COLO668 (cell line): ENCODE data around the gene ADAM33.

Experiments used
- DNase-seq: peaks from one replicate; lab custom pipeline; 2025; ENCODE audit not compliant: unreplicated experiment; lab: John Stamatoyannopoulos, UW

The ADAM33 gene

GRCh38 chr20:3687655-3688054 is 5.8 kb upstream of the ADAM33 start:
- no peak for DNase-seq

- no peak for DNase-seq
Measured at GRCh38 chr20:3686867-3687321, 5.1 kb upstream of the ADAM33 start.

- DNase-seq = no peak
Measured at GRCh38 chr20:3686421-3686820, 4.6 kb upstream of the ADAM33 start.

GRCh38 chr20:3685341-3685740 is 3.5 kb upstream of the ADAM33 start:
- DNase-seq = no peak

- no peak for DNase-seq
Measured at GRCh38 chr20:3681352-3681930, 369 bp downstream of the ADAM33 start.

- no peak for DNase-seq
Measured at GRCh38 chr20:3680701-3681351, 984 bp downstream of the ADAM33 start.

GRCh38 chr20:3679749-3680700 is 1.8 kb downstream of the ADAM33 start:
- no peak for DNase-seq

GRCh38 chr20:3678856-3679720 is 2.7 kb downstream of the ADAM33 start:
- no peak for DNase-seq

GRCh38 chr20:3678198-3678597 is 3.6 kb downstream of the ADAM33 start:
- no peak for DNase-seq

- DNase-seq = no peak
Measured at GRCh38 chr20:3677733-3678132, 4.1 kb downstream of the ADAM33 start.

GRCh38 chr20:3674995-3675900 is 6.6 kb downstream of the ADAM33 start:
- DNase-seq = no peak

- DNase-seq = no peak
Measured at GRCh38 chr20:3674447-3674846, 7.4 kb downstream of the ADAM33 start.

GRCh38 chr20:3673221-3674070 is 8.4 kb downstream of the ADAM33 start:
- no peak for DNase-seq

- DNase-seq = peak; percentile 35
Measured at GRCh38 chr20:3672547-3673171, 9.2 kb downstream of the ADAM33 start.

GRCh38 chr20:3671986-3672546 is 9.7 kb downstream of the ADAM33 start:
- DNase-seq = no peak

- no peak for DNase-seq
Measured at GRCh38 chr20:3670945-3671344, 10.9 kb downstream of the ADAM33 start.

- DNase-seq = no peak
Measured at GRCh38 chr20:3670511-3670910, 11.3 kb downstream of the ADAM33 start.

- DNase-seq = no peak
Measured at GRCh38 chr20:3669710-3670367, 12.0 kb downstream of the ADAM33 start.
